A673 (cell line): ENCODE data around the gene JSRP1. TPM values are rescaled to one million over a fixed set of nuclear protein-coding genes. Genes with fewer than 3 reads are reported as not detected.

ENCODE experiments used
- BruUV-seq: library from RNA; stranded (reverse); fragments of 400-500 nt; replicated peaks from 2 replicates; lab custom pipeline; 2021; lab: Mats Ljungman, UMichigan
- CTCF ChIA-PET: fragments of 300-600 bp; sonication (Branson Sonifier 250); formaldehyde crosslinking; loops from one replicate; lab custom pipeline; 2022; ENCODE audit warnings: antibody characterized with exemption; lab: Charles Lee
- POLR2A ChIA-PET: fragments of 300-600 bp; sonication (Branson Sonifier 250); formaldehyde crosslinking; loops from one replicate; lab custom pipeline; 2022; ENCODE audit warnings: antibody characterized with exemption; ENCODE audit not compliant: low non-redundant PET; lab: Charles Lee
- DNase-seq: peaks from one replicate; pipeline ENCODE4 v3.0.0-alpha.2; 2015; ENCODE audit warnings: low spot score
- H3K27ac ChIP-seq: fragments of 200-600 bp; sonication (generic); 2 replicates; pipeline ENCODE4 v1.5.1; 2016; ENCODE audit warnings: mixed run types, low read depth, mild to moderate bottlenecking, mixed read lengths, antibody characterized with exemption, low read length; ENCODE audit not compliant: poor library complexity, severe bottlenecking
- H3K27me3 ChIP-seq: fragments of 200-600 bp; sonication (generic); replicated peaks from 2 replicates; pipeline ENCODE4 v1.6.1; 2017; ENCODE audit warnings: mixed run types, low read depth, mild to moderate bottlenecking, mixed read lengths, antibody characterized with exemption, low read length; ENCODE audit not compliant: insufficient read depth, poor library complexity
- H3K36me3 ChIP-seq: fragments of 200-600 bp; sonication (generic); 2 replicates; pipeline ENCODE4 v1.6.1; 2016; ENCODE audit warnings: mixed run types, mild to moderate bottlenecking, mixed read lengths, antibody characterized with exemption, low read length; ENCODE audit not compliant: insufficient read depth, poor library complexity, severe bottlenecking
- H3K4me1 ChIP-seq: fragments of 200-600 bp; sonication (generic); 2 replicates; pipeline ENCODE4 v1.6.1; 2017; ENCODE audit warnings: mixed run types, mild to moderate bottlenecking, mixed read lengths, antibody characterized with exemption, low read length; ENCODE audit not compliant: insufficient read depth, poor library complexity, severe bottlenecking
- H3K4me3 ChIP-seq: fragments of 200-600 bp; sonication (generic); 2 replicates; pipeline ENCODE4 v1.5.1; 2016; ENCODE audit warnings: low read depth, mixed run types, mild to moderate bottlenecking, mixed read lengths, low read length; ENCODE audit not compliant: poor library complexity, severe bottlenecking
- H3K9me3 ChIP-seq: fragments of 200-600 bp; sonication (generic); 2 replicates; pipeline ENCODE4 v1.6.1; 2016; ENCODE audit warnings: mixed run types, low read depth, mild to moderate bottlenecking, mixed read lengths, antibody characterized with exemption, low read length; ENCODE audit not compliant: poor library complexity, severe bottlenecking
- CTCF ChIP-seq: fragments of 300-800, 200-600 bp; sonication (generic); conservative IDR thresholded peaks from 2 replicates; pipeline ENCODE4 v1.5.1; 2017; ENCODE audit warnings: low read depth, mild to moderate bottlenecking, antibody characterized with exemption, low read length, moderate library complexity, mixed read lengths
- EZH2 ChIP-seq: fragments of 200-600 bp; sonication (generic); IDR thresholded peaks from 2 replicates; pipeline ENCODE4 v1.6.1; 2017; ENCODE audit warnings: borderline replicate concordance, low read depth, mild to moderate bottlenecking, mixed read lengths, antibody characterized with exemption, low read length; ENCODE audit not compliant: poor library complexity, severe bottlenecking
- intact Hi-C: fragments of 100-400 bp; cut with micrococcal nuclease; formaldehyde crosslinking; loops from one replicate; pipeline ENCODE4 v1.10.0; 2022; ENCODE audit not compliant: unreplicated experiment
- total RNA-seq: library from RNA; stranded (reverse); gene quantifications from 2 replicates; pipeline ENCODE4 v1.2.3, GENCODE V29; 2021

JSRP1 gene
- total RNA-seq, 1 experiment from 2014 or later: 0.73 TPM

GRCh38 chr19:2287585-2288337 lies 31.5 kb upstream of the JSRP1 start:
- H3K4me3 ChIP-seq: no peak overlapping the region
- ChIA-PET CTCF (no interaction called here), POLR2A (no interaction called here)
- no peak for TF ChIP-seq EZH2
- TF ChIP-seq CTCF: no peak
- H3K27me3 ChIP-seq: peaks cover 42% of the 10 kb centered on the region
- no peak overlapping the region for H3K27ac ChIP-seq
- no peaks in the 10 kb centered on the region for H3K9me3 ChIP-seq
- H3K4me1 ChIP-seq: peaks cover 7% of the 10 kb centered on the region
- no TSS peak for BruUV-seq
- intact Hi-C loops: no loop called here
- DNase-seq: no peak
- no peaks in the 10 kb centered on the region for H3K36me3 ChIP-seq

DNA sequence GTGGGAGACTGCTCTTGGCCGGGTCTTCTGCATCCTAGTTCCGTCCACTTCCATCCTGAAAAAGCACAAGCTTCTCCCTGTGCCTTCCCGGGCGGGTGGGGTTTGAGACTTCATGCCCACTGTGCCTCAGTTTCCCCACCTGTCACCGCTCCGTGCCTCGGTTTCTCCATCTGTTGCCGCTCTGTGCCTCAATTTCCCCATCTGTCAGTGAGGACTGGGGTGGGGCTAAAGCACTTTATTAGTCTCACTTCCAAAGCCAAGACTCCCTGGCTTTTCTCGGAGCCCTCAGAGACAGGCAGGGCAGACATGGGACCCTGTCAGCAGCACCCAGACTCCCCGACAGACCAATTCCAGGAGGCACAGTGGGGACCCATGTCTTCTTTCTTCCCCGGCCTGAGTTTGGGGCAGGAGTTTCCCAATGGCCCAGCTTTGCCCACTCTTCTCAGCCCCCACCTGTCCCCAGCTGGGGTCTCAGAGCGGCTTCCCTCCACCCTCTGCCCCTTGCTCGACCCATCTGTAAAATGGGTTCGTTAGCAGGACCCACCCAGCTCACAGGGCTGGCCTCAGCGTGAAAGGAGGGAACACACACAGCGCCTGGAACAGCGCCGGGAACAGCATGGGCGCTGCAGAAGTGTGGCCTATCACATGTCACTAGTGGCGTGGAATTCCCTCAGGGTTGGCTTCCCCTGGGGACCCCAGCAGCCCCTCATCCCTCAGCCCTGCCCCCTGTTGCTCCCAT lies 30.4 kb upstream of the JSRP1 start:
- H3K4me1 ChIP-seq: peaks cover 7% of the 10 kb centered on the region
- CTCF ChIA-PET: no interaction called here
- no peak overlapping the region for H3K27ac ChIP-seq
- POLR2A ChIA-PET: no interaction called here
- no TSS peak for BruUV-seq
- H3K36me3 ChIP-seq: no peaks in the 10 kb centered on the region
- intact Hi-C loops: no loop called here
- H3K9me3 ChIP-seq: no peaks in the 10 kb centered on the region
- H3K4me3 ChIP-seq: no peak overlapping the region
- DNase-seq: no peak
- peaks cover 33% of the 10 kb centered on the region for H3K27me3 ChIP-seq
- TF ChIP-seq CTCF (no peak), EZH2 (no peak)

DNA sequence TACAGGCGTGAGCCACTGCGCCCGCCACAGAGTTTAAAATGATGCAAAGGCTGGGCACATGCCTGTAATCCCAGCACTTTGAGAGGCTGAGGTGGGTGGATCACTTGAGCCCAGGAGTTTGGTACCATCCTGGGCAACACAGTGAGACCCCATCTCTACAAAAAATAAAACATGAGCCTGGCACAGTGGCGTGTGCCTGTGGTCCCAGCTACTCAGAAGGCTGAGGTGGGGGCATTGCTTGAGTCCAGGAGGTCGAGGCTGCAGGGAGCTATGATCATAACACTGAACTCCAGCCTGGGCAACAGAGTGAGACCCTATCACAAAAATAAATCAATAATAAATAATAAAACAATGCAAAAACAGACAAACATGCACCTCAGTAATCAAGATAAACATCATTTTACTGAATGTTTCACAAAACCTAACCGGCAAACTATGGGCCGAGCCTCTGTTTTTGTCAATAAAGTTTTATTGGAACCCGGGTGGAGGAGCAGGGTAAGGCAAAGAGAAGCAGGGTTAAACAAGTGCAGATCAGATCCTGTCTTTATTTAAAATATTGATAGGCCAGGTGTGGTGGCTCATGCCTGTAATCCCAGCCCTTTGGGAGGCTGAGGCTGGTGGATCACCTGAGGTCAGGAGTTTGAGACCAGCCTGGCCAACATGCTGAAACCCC lies 27.8 kb upstream of the JSRP1 start:
- no TSS peak for BruUV-seq
- intact Hi-C loops: no loop called here
- ChIA-PET POLR2A (no interaction called here), CTCF (no interaction called here)
- DNase-seq: no peak
- H3K27ac ChIP-seq: no peak overlapping the region
- no peak for TF ChIP-seq CTCF
- no peak for TF ChIP-seq EZH2
- no peaks in the 10 kb centered on the region for H3K36me3 ChIP-seq
- H3K9me3 ChIP-seq: no peaks in the 10 kb centered on the region
- peaks cover 7% of the 10 kb centered on the region for H3K27me3 ChIP-seq
- H3K4me3 ChIP-seq: no peak overlapping the region
- H3K4me1 ChIP-seq: no peaks in the 10 kb centered on the region
